RCC 7860 (cell line): ENCODE data around the gene DTX3.
"Not testable (repeated sequence)": the region's sequence is repeated elsewhere in the genome, so short reads cannot be mapped to it uniquely, and the experiment has no call there.

Experiments used
- DNase-seq: peaks from one replicate; pipeline ENCODE4 v3.0.0-alpha.2; 2015; ENCODE audit warnings: low spot score
- FAIRE-seq: peaks from 2 replicates; lab custom pipeline; 2012; peaks lifted over from hg19 to GRCh38; lab: Jason Lieb, UNC

The DTX3 gene

GRCh38 chr12:57606399-57606798 is 1.8 kb downstream of the DTX3 start:
- FAIRE-seq: no peak
- DNase-seq: no peak

DNA sequence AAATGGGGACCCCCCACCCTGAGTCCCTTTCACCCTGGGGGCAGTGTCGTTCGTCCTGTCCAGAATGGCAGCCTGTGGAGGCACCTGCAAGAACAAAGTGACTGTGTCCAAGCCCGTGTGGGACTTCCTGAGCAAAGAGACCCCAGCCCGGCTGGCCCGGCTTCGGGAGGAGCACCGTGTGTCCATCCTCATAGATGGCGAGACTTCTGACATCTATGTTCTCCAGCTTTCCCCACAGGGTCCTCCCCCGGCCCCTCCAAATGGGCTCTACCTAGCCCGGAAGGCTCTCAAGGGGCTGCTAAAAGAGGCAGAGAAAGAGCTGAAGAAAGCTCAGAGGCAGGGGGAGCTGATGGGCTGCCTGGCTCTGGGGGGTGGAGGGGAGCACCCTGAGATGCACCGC is 2.2 kb downstream of the DTX3 start:
- FAIRE-seq (no peak), DNase-seq (no peak)

- no peak for DNase-seq
- FAIRE-seq: no peak
Measured at GRCh38 chr12:57607958-57608663, 3.5 kb downstream of the DTX3 start.

- no peak for DNase-seq
- FAIRE-seq: no peak
Measured at GRCh38 chr12:57609101-57609780, 4.6 kb downstream of the DTX3 start.

GRCh38 chr12:57609781-57610553 is 5.3 kb downstream of the DTX3 start:
- no peak for DNase-seq
- no peak for FAIRE-seq

DNA sequence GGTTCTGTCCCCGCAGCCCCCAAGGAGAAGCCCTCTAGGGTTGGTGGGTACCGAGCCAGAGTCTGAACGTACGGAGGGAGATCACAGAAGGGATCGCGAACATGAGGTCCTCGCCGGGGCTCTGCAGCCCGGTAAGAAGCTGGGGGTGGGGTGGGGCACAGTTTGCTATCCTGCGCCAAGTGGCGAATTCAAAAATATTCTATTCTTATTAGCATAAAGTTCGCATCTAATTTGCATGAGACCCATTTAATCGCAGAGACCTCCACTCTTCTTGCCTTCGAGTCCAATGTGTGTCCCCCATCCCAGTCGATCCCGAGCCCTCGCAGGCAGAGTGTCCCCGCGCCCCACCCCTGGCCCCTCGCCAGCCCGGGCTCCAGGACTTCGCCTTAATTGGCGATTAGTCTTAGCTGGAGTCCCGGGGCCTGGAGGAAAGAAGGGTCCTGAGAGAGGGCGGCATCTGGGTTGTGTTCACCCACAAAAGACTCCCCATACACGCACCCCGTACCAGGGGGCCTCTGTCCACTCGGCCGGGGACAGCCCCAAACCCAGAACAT is 6.0 kb downstream of the DTX3 start:
- FAIRE-seq: no peak
- DNase-seq: no peak

DNA sequence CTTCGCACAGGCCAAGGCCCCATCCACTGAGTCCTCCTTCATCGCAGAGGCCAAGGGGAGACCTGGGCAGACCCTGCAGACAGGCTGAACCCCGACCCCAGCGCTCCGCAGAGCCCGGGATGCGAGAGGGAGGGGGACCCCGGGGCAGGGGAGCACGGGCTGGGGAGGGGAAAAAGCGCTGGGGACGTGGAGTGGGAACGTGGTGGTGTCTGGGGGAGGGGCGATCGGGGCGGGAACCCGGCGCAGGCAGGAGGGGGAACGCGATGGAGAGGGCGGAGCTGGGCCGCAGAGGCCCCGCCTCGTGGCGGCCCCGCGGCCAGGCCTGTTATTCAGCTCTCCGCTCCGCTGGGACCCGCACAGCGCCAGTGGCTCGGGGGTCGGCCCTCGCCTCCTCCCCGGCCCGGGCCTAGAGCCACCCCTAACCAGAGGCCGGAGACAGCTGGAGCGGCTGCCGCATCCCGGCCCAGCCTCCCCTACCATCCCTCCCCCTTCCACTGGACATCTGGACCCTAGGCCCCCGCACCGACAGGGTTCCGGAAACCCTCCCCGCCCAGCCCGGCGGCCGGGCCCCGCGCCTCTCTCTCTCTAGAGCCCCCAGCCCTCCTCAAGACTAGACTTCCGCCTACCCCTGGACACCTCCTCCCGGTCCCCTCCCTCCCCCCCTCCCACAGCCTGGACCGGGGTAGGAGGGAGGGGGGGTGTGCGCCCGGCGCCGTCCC is 6.6 kb downstream of the DTX3 start, which contains the start of gene ARHGEF25:
TSS of gene ARHGEF25 (plus strand) at position 328 of the 719 bp plus-strand sequence. CDS start 460 bp downstream, outside the sequence.
- DNase-seq: no peak

DNA sequence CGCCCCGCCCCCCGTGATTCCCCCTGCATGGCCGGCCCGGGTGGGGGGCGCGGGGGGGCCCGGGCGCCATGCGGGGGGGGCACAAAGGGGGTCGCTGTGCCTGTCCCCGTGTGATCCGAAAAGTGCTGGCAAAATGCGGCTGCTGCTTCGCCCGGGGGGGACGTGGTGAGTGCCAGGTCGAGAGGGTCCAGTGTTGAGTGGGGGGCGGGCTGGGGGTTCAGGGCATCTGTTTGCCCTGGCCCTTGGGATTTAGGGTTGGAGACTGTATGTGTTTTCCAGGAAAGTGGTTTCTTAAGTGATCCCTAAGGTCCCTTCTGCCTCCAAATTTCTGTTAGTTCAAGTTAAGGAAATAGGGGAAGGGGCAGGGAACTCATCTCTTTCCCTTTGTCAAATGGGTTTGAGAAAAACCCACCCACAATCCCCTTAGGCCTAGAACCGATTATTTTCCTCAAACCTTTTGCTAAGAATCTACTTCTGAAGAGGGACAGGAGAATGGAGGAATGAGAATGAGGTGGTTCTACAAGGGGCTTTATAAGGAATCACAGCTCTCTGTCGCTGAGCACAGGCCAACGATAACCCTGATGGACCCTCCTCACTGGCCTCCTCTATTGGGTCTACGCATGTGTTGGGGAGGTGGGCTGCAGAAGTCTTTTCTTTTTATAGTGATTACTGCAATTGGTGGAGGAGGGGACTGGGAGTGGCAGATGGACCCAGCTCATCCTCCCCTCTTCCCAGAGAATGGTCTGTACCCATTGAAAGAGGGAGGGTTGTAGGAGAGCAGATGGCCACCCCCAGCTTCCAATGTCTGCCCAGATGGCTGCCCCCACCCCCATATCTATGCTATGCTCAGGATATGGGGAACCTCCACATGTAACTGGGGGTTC is 7.4 kb downstream of the DTX3 start:
- no peak for DNase-seq
- no peak for FAIRE-seq

More for the DNA sequence above, 6.6 kb downstream of the DTX3 start, which contains the start of gene ARHGEF25:
- no peak for FAIRE-seq

DNA sequence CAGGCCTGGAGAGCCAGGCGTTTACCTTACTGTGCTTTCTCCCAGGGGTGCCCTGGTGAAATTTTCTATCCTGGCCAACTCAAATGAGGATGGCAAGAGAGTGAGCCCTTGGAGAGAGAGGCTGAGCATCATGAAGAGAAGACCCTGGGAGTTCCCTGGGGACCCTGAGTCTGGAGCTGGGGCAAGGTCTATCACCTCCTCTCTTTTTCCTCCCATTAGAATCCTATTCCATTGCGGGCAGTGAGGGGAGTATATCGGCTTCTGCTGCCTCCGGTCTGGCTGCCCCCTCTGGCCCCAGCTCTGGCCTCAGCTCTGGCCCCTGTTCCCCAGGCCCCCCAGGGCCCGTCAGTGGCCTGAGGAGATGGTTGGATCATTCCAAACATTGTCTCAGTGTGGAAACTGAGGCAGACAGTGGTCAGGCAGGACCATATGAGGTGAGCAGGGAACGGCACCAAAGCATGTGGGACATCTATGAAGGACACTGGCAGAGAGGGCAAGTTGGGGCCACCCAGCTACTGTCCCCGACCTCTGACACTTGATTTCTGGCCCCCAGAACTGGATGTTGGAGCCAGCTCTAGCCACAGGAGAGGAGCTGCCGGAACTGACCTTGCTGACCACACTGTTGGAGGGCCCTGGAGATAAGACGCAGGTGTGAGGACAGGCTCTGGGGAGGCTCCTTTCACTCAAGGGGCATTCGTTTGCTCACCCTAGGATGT is 8.2 kb downstream of the DTX3 start:
- no peak for FAIRE-seq
- DNase-seq: no peak

- FAIRE-seq: no peak
- no peak for DNase-seq
Measured at GRCh38 chr12:57613427-57614109, 8.9 kb downstream of the DTX3 start.

DNA sequence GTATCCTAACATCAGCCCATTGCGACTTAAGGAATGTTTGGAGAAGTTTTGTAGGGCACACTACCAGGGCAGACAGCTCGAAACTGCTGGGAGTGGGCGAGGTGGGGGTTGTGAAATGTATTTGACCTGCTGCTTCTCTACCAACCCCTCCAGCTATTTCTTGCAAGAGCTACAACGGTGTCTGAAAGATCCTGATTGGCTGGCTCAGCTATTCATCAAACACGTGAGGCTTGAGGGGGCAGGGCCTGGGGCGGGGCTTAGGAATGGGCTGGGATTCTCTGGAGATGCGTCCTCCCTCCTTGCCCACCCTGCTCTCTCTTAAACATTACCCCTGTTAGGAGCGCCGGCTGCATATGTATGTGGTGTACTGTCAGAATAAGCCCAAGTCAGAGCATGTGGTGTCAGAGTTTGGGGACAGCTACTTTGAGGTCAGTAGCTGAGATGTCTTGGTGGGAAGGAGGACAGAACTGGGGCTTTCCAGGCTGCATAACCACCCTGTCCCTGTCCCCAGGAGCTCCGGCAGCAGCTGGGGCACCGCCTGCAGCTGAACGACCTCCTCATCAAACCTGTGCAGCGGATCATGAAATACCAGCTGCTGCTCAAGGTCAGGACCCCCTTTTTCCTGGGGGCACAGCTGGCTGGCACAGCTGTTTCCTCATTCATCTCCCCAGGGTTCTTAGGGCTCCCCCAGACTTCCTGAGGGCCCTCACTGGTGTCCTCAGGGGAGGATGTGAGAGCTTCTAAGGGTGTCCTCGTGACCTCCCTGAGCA is 9.7 kb downstream of the DTX3 start:
- FAIRE-seq: no peak
- DNase-seq: no peak

GRCh38 chr12:57614948-57615500 is 10.4 kb downstream of the DTX3 start:
- DNase-seq: no peak
- no peak for FAIRE-seq

GRCh38 chr12:57615637-57616036 is 11.0 kb downstream of the DTX3 start:
- no peak for FAIRE-seq
- no peak for DNase-seq

GRCh38 chr12:57616383-57617101 is 11.9 kb downstream of the DTX3 start:
- no peak for DNase-seq
- FAIRE-seq: no peak

DNA sequence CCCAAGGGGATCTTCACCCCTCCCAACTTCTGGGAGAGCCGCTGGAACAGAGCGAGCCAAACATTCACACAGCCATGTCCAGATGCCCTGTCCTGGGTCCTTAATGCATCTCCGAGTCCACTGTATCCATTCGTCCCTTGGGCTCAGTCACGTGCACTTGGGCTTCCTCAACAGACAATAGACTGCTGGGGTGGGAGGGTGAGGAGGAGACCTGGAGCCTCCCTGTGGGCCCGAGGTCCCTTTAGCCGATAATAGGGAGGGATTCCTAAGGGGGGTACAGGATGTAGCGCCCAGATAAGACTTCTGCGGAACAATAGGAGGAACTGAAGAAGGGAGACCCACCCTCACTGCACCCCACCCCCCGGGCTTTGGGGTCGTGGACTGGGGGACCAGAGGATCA is 13.3 kb downstream of the DTX3 start:
- no peak for DNase-seq
- FAIRE-seq: no peak

GRCh38 chr12:57618431-57618830 is 13.8 kb downstream of the DTX3 start:
- not testable (repeated sequence) for FAIRE-seq, DNase-seq

- FAIRE-seq (no peak), DNase-seq (no peak)
Measured at GRCh38 chr12:57618966-57619433, 14.4 kb downstream of the DTX3 start.
